T1000 (cell line): ENCODE data around the gene FIGLA.

Experiments
- DNase-seq: peaks from one replicate; lab custom pipeline; 2025; ENCODE audit warnings: mixed read lengths; lab: John Stamatoyannopoulos, UW

FIGLA gene, protein sequence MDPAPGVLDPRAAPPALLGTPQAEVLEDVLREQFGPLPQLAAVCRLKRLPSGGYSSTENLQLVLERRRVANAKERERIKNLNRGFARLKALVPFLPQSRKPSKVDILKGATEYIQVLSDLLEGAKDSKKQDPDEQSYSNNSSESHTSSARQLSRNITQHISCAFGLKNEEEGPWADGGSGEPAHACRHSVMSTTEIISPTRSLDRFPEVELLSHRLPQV

DNA sequence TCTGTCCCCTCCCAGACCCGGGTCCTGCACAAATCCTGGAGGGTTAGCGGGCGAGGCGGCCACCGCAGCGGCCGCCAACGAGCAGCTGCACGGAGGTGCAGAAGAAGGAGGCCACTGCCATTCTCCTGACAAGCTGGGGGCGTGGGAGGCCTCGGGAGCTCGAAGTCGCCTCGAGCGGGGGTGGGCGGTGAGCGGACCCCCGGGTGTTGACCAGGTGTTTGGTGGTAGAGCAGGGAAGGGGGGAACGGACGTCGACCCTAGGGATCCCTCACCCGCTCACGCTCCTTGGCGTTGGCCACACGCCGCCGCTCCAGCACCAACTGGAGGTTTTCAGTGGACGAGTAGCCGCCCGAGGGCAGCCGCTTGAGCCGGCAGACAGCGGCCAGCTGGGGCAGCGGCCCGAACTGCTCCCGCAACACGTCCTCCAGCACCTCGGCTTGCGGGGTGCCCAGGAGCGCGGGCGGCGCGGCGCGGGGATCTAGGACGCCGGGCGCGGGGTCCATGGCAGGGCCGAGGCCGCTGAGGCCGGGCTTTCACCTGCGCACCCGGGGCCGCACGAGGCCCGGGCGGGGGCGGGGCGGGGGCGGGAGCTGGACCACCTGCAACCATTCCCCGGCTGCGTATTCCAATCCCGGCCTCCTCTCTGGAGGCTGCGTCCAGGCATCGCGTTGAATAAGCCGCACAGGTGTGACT, at the start of gene FIGLA:
Gene FIGLA (minus strand): TSS at position 508 of the 693 bp plus-strand sequence. CDS start 5 bp downstream, at position 503.
- DNase-seq: no peak

DNA sequence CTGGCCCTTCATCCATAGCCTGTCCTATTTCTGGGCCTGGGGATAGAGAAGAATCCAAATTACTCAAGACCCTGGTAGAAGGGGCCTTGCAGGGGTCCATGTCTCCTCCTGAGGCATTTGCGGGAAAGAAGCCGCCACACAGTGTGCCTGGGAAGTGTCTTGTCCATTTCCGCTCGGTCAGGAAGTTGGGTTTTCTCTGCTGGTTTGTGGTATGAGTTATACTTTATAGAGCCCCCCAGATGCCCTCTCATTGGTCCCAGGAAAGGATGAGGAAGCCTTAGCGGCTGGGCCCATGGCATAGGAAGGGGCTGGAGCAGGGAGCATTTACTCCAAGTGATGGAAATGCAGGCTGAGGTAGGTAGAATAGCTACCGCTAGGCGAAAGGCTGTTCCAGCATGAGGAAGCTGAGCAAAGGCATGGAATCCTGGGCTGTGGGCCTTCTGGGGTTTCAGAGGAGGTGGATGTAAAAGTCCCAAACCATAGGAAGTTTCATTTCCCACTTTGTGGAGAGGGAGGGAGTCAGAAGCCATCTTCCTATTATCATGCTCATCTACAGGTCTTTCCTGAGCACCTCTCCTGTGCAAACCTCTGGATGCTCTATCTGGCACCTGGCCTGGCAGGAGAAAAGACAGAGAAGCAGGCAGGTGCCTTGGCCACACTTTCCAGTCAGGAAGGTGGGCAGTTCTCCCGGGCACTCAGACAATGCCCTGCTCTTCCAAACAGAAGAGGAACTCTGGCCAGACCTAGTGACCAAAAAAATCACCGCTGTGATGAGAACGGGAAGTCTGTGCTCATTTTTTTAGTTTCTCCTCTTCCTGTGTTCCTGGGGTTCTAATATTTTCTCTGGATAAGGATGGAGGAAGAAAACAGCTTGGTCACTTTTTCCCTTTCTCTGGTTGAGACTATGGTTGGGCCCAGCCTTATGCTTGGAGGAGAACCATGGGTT, 47.8 kb upstream of the FIGLA start:
- DNase-seq: no peak

DNA sequence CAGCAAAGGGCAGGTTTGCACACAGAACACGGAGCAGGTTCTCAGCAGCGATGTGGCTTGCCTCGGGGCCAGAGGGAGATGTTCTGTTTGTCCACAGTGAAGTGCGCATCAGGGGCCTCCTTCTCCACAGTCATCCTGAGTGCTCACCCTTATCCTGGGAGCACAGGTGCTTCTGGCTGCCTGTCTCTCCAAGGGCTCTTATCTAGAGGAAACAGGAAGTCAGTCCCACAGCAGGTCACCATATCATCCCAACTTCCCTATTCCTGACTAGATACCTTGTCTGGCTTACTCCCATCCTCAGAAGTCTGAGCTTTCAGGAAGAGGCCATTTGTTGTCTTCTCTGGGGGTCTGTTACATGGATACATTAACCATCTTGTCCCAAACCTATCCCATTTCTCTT, 45.2 kb upstream of the FIGLA start, which contains the start of gene CD207:
Gene CD207 (minus strand): TSS at position 174 of the 400 bp plus-strand sequence. CDS start 40 bp downstream, at position 134.
- no peak for DNase-seq

DNA sequence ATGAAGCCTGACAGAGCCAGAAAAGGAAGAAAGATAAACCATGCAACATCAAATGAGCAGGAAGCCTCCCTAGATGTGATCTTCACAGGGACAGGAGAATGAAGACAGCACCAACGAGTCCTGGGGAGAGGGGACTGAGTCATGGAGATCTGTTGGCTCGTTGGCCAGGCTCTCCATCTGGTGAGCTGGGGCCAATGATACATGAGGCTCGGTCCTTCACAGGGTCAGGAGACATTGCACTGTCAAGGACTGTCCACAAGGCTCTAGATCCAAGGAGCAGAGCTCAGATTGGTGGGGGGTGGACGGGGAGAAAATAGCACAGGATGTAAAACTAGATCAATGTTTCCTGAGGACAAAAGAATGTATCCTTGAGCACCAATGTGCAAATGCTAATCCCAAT, 44.4 kb upstream of the FIGLA start:
- no peak for DNase-seq

DNA sequence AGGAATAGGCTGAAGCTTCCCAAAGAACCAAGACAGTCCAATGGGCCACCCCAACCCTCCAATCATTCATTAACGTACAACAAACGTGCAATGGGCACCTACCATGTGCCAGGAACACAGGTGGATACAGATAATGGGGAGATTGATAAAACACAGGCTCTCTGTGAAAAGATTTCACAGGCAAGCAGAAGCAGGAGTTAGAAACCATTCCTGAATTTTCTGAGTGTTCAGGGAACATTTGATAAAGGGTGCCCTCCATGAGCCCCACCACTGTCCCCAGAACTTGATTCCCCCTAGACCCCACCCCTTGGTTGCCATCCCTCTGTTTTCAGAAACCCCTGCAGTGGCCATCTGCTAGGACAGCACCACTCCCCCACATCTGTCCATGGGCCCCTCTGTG, 43.7 kb upstream of the FIGLA start:
- DNase-seq: no peak

DNA sequence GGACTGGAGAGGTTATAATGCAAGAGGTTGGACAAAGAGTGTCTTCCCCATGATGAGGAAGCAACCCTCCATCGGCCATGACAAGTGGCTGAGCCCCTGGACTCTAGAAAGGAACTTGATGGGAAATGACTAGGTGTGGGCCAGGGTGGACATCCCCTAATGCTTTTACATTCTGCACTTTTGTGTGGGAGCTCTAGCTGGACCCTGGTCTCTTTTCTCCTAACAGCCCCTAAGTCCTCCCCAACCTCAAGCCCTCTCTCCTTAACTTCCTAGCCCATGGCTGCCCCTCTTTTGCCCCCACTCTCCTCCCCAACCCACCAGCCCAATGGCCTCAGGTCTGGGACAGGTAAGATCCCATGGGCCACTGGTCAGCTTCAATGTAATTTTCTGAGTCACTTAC, 42.8 kb upstream of the FIGLA start:
- no peak for DNase-seq

DNA sequence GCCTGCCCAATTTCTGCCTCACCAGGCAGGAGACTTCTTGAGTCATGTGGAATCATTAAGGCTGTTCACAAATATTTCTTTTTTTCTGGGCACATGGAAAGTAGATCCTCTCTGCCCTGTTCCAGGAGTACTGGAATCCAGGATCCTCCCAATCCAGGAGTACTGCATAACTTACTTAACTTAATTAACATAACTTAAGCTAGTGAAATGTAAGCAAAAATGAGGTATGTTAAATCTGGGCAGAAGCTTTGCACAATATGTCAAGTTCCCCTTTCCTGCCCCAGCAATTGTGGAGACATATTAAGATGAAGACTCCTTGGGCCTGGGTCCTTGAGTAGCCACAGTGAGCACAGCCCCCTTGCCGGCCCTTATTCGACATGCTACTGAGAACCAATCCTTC, 41.9 kb upstream of the FIGLA start:
- DNase-seq: no peak

DNA sequence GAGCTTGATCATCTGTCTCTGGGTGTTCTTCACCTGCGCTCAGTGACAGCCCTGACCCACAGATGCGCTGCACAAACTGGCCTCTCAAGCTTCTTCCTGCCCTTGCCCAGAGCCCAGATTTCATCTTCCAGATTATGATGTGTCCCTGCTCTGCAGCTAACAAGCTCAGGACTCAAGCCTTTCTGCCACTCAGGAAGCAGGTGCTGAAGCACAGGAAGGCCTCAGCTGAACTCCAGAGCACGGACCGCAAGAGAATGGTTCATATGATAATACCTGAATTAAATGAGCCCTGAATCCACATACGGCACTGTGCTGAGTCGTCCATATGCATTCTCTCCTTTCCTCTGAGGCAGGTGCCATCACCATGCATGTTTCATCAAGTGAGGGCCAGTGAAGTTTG, 41.4 kb upstream of the FIGLA start:
- no peak for DNase-seq

DNA sequence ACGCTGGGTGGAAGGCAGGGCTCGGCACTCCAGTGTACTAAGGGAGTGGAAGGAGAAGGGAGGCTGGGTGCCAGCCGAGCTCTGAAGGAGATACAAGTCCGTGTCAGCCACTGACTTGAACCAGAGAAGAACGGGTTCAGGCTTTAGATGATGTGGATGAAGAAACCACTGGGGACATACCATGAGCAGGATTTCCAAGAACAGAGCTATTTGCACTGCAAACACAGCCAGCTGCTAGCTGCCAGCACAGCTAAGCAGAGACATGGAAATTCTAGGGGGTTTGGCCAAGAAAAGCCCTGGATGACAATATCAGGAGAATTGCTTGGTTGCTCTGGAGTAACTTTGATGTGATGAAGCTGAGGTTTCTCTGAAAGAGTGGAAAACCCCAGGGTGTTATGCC, 39.9 kb upstream of the FIGLA start:
- no peak for DNase-seq

DNA sequence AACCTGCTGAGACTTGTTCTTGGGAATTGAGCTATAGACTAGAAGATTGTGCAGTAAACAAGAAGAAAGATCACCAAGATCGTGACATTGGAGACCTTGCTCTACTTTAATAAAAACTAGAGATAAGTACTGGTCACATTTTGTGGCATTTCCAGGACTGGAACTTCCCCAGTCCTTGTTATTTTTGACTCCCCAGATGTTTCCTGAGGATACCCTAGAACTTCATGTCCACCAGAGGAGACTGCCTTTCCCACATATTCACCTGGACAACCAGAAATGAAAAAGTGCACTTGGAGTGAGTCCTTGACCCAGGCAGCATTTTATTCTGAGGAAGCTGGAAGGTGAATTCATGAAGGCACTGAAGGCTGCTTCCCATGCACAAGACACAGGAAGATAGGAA, 39.5 kb upstream of the FIGLA start:
- no peak for DNase-seq

DNA sequence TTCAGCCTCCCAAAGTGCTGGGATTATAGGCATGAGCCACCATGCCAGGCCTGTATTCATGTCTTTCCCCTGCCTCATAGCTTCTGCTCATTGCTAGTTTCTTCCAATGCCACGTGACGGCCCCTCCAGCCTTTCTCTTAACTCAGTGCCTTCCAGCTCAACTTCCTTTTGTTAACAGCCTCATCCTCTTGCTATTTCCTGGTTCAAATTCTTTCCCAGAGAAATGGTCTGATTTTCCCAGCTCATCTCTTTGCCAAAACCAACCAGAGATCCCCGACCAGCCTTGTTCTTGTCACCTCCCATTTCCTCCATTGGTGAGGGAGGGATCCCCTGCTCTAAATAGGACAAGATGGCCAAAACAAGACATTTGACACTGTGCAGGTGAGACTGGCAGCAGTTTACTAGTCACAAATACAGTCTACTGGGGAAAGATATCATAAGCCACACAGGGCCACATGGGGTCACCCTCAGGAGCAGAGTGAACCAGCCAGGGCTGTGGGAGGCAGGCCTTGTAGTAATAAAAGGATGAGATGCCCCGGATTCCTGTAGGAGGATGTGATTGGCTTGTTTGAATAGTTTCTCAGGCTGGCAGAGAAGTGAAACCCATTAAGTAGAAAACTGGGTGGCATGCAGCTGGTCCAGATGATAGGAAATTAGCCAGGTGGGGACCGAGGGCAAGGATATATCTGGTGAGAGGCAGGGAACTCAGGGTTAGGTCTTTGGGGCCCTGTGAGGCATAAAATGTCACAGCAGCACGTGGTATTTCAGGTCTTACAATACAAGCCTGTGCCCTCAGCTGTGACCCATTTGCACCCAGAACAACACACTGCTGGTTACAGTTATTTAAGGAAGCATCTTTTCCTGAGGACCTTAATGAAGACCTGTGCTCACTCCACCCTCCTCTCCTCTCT, 38.7 kb upstream of the FIGLA start:
- no peak for DNase-seq

DNA sequence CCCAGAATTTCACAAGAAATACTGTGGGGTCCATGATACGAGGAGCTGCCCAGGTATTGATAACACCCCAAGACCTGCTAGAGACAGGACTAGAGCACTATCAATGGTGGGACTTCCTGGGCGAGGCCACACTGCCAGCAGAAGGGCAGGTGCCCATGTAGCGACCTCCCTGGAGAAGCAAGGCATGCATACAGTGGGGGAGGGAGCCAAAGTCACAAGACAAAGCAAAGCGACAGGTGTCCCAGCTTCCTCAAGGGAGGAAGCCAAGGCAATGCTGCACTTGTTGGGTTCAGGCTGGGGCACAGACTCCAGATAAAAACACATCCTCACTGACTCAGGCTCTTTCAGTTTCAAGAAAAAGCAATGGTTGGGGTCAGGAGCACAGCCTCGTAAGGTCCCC, 37.7 kb upstream of the FIGLA start:
- DNase-seq: no peak

DNA sequence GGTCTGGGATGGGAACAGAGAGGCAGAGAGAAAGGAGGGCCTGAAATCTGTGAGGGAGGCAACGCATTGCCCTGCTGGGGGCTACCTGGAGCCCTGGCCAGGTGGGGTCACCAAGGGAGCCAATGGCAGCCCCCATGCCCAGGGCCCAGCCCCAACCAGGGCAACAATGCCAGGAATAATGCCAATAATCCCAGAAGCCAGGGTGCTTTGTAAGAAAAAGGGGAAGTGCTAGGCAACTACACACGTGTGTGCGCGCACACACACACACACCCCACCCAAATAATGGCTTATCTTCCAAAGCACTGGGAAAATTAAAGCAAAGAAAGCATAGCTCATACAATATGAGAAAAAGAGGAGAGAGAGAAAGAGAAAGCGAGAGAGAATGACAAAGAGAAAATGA, 36.9 kb upstream of the FIGLA start:
- DNase-seq: no peak

DNA sequence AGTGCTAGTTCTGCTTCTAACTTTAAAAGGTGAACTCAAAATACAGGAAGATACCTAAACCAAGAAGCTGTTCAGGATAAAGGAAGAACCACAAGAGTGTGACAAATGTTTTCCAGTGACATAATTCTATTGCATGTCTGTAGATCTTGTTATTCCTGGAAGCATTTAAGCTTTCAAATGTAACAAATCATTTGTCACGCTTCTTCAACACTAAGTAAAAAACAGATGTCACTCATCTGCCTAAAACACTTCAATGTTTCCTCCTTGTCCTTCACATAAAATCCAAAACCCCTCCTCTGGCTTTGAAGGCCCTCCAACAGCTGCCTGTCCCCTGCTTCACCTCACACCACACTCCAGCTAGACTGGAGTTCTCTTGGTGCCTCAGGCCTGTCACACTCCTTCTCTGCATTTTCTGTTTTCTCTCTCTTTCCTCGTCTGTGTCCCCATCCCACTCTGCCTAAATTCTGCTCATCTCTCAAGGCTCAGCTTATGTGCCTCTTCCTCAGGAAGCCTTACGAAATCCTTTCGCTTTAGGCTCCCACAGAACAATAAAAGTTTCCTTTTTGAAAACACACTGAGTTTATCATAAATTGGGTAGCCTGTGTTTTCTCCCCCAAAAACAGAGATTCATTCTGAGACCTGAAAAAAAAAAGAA, 36.4 kb upstream of the FIGLA start:
- DNase-seq: no peak

DNA sequence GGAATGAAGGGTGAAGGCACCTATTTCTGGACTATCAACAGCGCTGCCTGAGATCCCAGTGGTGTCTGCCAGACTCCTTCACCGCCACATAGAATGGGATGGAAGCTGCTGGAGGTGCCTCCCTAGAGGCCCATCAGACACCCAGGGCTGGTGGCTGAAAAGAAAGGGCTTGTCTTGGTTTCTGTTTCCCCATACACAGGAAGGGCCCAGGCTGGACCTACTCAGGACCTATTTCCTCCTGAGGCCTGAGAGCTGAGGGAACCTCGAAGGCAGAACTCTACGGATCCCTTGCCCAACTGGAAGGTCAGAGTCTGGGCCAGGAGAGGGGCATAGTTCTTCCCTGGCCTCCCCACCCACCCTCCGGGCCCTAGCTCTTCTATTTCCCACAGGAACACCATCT, 32.8 kb upstream of the FIGLA start:
- no peak for DNase-seq

DNA sequence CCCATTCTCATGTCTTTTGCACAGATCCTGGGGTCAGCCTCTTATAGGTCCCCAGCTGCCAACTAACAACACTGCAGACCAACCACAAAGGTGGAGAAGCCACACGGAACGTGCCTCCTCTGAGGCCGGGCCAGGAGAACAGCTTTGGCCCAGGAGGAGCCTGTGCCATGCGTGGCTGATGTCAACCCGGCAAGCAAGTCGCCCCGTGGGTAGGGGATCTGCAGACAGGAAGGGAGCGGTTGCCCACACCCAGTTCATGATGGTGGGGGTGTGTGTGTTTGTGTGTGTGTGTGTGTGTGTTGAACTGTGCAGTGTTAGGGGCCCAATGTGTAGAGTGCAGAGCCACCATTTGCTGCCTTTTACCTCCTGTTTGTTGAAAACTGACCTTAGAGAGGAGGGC, 32.4 kb upstream of the FIGLA start:
- DNase-seq: no peak

DNA sequence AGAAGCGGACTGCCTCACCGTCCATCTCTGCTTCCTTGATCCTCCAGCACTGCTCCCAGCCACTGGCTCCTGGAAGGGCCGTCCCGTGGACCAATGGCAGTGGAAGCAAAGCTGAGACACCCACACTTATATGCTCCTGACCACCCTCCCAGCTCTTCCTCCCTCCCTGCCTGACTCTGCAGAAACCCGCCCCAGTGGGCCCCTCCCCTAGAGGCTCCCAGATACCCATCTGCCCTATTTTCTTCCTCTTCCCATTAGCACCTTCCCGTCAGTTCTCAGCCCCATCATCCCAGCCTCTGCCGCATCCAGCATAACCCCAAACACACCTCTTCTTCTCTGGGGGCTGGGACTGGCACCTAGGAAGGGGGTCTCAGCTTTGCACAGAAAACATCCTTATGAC, 30.1 kb upstream of the FIGLA start, which contains the start of gene CLEC4F:
Gene CLEC4F (minus strand): TSS at position 101 of the 400 bp plus-strand sequence. CDS start 76 bp downstream, at position 25.
- DNase-seq: no peak

DNA sequence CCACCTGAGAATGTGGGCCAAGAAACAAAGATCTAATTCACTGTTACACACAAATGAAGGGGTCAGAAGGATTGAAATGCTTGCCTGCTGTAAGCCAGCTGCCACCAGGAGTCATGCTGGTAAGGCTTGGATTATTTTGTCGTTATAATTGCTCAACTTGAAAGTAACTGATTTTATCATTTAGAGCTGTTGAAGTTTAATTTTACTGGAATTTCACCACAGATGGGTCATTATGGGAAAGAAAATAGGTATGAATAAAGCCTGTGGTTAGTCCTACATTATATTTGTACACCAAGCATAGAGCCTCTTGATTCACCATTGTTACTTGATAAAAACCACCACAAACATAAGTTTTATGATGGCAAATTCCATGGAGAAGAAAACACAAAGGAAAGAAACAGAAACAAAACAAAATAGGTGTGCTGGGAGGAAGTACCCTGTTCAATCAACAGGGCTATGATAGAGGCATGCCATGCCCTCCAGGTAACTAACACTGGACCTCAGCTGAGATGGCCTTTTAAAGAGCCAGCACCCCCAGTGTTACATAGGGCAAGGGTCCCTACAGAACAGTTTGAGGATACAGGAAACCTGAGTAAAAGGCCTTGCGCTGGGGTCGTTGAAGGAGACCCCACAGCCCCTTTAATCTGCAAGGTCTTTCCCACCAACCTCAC, 27.0 kb upstream of the FIGLA start:
- DNase-seq: no peak

DNA sequence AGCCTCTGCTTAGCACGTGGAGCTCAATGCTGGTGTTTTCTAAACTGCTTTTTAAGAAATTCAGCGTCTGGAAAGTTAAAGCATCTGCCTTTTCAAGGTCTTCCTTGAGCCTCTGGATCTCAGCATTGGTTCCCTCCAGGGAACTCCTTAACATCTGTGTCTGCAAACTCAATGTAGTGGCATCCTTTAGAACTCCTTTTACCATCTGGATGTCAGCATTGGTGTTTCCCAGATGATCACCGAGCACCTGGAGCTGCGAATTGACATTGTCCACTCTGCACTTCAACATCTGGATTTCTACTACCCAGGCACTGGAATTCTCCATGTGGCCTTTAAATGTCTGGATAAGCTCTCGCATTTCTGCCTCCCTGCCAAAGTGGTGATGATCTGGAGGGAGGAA, 26.3 kb upstream of the FIGLA start:
- DNase-seq: no peak
